HEK293T (cell line): ENCODE results near the gene NUMB.

Source experiments
- ARNT ChIP-seq: fragments of 450-650 bp; IDR thresholded peaks from 2 replicates; pipeline ENCODE4 v1.6.1; 2017; ENCODE audit warnings: mild to moderate bottlenecking
- CTBP1 ChIP-seq: fragments of 450-650 bp; IDR thresholded peaks from 2 replicates; pipeline ENCODE4 v1.6.1; 2016; ENCODE audit warnings: borderline replicate concordance
- FOXA1 ChIP-seq: fragments of 450-650 bp; IDR thresholded peaks from 2 replicates; pipeline ENCODE4 v1.6.1; 2016; ENCODE audit warnings: mild to moderate bottlenecking
- HDGF ChIP-seq: fragments of 450-650 bp; IDR thresholded peaks from 2 replicates; pipeline ENCODE4 v1.6.1; 2017; ENCODE audit warnings: antibody characterized with exemption, borderline replicate concordance
- NFRKB ChIP-seq: fragments of 450-650 bp; IDR thresholded peaks from 2 replicates; pipeline ENCODE4 v1.6.1; 2016; ENCODE audit warnings: mild to moderate bottlenecking, moderate library complexity
- SP1 ChIP-seq: fragments of 450-650 bp; IDR thresholded peaks from 2 replicates; pipeline ENCODE4 v1.6.1; 2017
- SUZ12 ChIP-seq: fragments of 450-650 bp; IDR thresholded peaks from 2 replicates; pipeline ENCODE4 v1.6.1; 2016; ENCODE audit warnings: mild to moderate bottlenecking
- TARDBP ChIP-seq: fragments of 450-650 bp; IDR thresholded peaks from 2 replicates; pipeline ENCODE4 v1.6.1; 2016
- ZNF384 ChIP-seq: fragments of 450-650 bp; IDR thresholded peaks from 2 replicates; pipeline ENCODE4 v1.6.1; 2016

DNA sequence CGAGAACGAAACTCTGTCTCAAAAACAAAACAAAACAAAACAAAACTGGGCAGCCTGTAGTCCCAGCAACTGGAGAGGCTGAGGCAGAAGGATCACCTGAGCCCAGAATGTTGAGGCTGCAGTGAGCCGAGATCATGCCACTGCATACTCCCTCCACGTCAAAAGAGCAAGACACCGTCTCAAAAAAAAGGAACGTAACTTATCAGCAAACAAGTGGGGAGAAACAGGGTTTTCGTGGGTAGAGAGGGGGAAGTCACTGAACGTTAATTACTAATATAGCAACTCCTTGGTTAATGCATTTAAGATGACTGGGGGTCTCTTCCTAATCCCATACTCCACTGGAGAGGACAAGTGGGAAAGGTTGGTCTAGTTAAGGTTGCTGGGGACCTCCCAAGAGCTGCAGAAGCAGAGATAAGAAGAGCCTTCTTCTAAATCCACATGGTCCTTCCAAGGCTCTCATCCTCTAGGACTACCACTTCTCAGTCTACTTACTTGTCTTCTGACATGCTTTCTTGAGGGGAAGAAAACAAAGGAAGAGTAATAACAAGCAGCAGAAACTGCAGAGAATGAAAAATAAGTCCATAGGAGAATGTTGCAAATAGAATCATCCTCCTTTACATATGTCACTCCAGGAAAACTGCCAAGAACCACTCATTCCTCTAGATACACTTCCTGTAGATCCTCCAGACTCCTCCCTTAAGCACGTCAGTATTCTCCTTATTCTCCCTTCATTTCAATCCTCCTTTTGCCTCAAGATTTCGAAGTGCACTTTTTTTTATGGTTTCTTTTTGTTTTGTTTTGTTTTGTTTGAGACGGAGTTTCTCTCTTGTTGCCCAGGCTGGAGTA is 5.8 kb downstream of the NUMB start:
- no peak for TF ChIP-seq ZNF384
- no peak for TF ChIP-seq TARDBP
- TF ChIP-seq NFRKB = no peak
- no peak for TF ChIP-seq FOXA1
- TF ChIP-seq SUZ12 = no peak
- TF ChIP-seq SP1 = no peak
- no peak for TF ChIP-seq ARNT
- no peak for TF ChIP-seq HDGF
- TF ChIP-seq CTBP1 = no peak
